Neural cell (in vitro differentiated cells): ENCODE data around the gene IDH3A. TPM values are rescaled to one million over a fixed set of nuclear protein-coding genes. Genes with fewer than 3 reads are reported as not detected.

Experiments
- H2AFZ ChIP-seq: fragments of 200-600, 300-800 bp; sonication (generic), shearing (Covaris generic); 2 replicates; pipeline ENCODE4 v1.6.0; 2014; ENCODE audit warnings: low read depth, mild to moderate bottlenecking, antibody characterized with exemption, low read length, moderate library complexity
- H3F3A ChIP-seq: fragments of 200-600 bp; shearing (Covaris generic); 2 replicates; pipeline ENCODE4 v1.6.1; 2016; ENCODE audit warnings: mild to moderate bottlenecking, moderate library complexity, mixed read lengths, antibody characterized with exemption, low read length; ENCODE audit not compliant: insufficient read depth, poor library complexity, severe bottlenecking
- H3K27ac ChIP-seq: fragments of 200-600, 300-800 bp; sonication (generic), shearing (Covaris generic); 2 replicates; pipeline ENCODE4 v1.5.1; 2014; ENCODE audit warnings: mild to moderate bottlenecking, low read length, moderate library complexity
- H3K27me3 ChIP-seq: fragments of 300-800, 200-600 bp; sonication (generic), shearing (Covaris generic); 2 replicates; pipeline ENCODE4 v1.6.0; 2014; ENCODE audit warnings: mild to moderate bottlenecking, low read depth, low read length, moderate library complexity; ENCODE audit not compliant: insufficient read depth
- H3K36me3 ChIP-seq: fragments of 300-800, 200-600 bp; sonication (generic), shearing (Covaris generic); 2 replicates; pipeline ENCODE4 v1.5.1; 2014; ENCODE audit warnings: mild to moderate bottlenecking, antibody characterized with exemption, low read length, moderate library complexity; ENCODE audit not compliant: insufficient read depth
- H3K4me2 ChIP-seq: fragments of 300-800, 200-600 bp; sonication (generic), shearing (Covaris generic); 2 replicates; pipeline ENCODE4 v1.6.0; 2014; ENCODE audit warnings: mild to moderate bottlenecking, low read length
- H3K4me3 ChIP-seq: fragments of 300-800, 200-600 bp; sonication (generic), shearing (Covaris generic); 2 replicates; pipeline ENCODE4 v1.5.1; 2014; ENCODE audit warnings: mild to moderate bottlenecking, low read length, moderate library complexity
- H3K79me2 ChIP-seq: fragments of 200-600 bp; shearing (Covaris generic); replicated peaks from 2 replicates; pipeline ENCODE4 v1.6.0; 2014; ENCODE audit warnings: mild to moderate bottlenecking, low read length, moderate library complexity; ENCODE audit not compliant: insufficient read depth
- H3K9ac ChIP-seq: fragments of 300-800, 200-600 bp; sonication (generic), shearing (Covaris generic); 2 replicates; pipeline ENCODE4 v1.6.1; 2016; ENCODE audit warnings: mild to moderate bottlenecking, low read length, mixed read lengths
- H3K9me2 ChIP-seq: fragments of 200-600 bp; shearing (Covaris generic); 2 replicates; pipeline ENCODE4 v1.6.1; 2016; ENCODE audit warnings: mild to moderate bottlenecking, low read length, mixed read lengths; ENCODE audit not compliant: insufficient read depth
- H3K9me3 ChIP-seq: fragments of 200-600, 300-800 bp; sonication (generic), shearing (Covaris generic); 2 replicates; pipeline ENCODE4 v1.6.1; 2016; ENCODE audit warnings: mild to moderate bottlenecking, mixed run types, low read length, moderate library complexity, mixed read lengths
- H4K20me1 ChIP-seq: fragments of 200-600 bp; shearing (Covaris generic); 2 replicates; pipeline ENCODE4 v1.6.1; 2016; ENCODE audit warnings: mild to moderate bottlenecking, mixed run types; ENCODE audit not compliant: insufficient read depth
- EP300 ChIP-seq: fragments of 450-650 bp; conservative IDR thresholded peaks from 2 replicates; pipeline ENCODE4 v1.6.1; 2014; ENCODE audit warnings: antibody characterized with exemption, mild to moderate bottlenecking, moderate library complexity; ENCODE audit not compliant: poor library complexity, severe bottlenecking
- EZH2 ChIP-seq: fragments of 200-600, 300-800 bp; shearing (Covaris generic), sonication (generic); IDR thresholded peaks from 2 replicates; pipeline ENCODE4 v1.6.1; 2014; ENCODE audit warnings: antibody characterized with exemption, low read length, borderline replicate concordance, mild to moderate bottlenecking; ENCODE audit not compliant: insufficient read depth, poor library complexity, severe bottlenecking
- MXI1 ChIP-seq: fragments of 450-650 bp; conservative IDR thresholded peaks from 2 replicates; pipeline ENCODE4 v1.6.1; 2014; ENCODE audit warnings: antibody characterized with exemption, mild to moderate bottlenecking; ENCODE audit not compliant: poor library complexity, severe bottlenecking
- POLR2AphosphoS5 ChIP-seq: IDR thresholded peaks from 2 replicates; pipeline ENCODE4 v1.6.1; 2012
- RAD21 ChIP-seq: fragments of 450-650 bp; conservative IDR thresholded peaks from 2 replicates; pipeline ENCODE4 v1.6.1; 2014; ENCODE audit warnings: antibody characterized with exemption, mild to moderate bottlenecking, moderate library complexity
- SMC3 ChIP-seq: fragments of 450-650 bp; conservative IDR thresholded peaks from 2 replicates; pipeline ENCODE4 v1.6.1; 2014; ENCODE audit warnings: antibody characterized with exemption, mild to moderate bottlenecking, moderate library complexity; ENCODE audit not compliant: poor library complexity
- TAF1 ChIP-seq: IDR thresholded peaks from 2 replicates; pipeline ENCODE4 v1.6.1; 2012; ENCODE audit warnings: low read depth
- polyA plus RNA-seq: library from polyadenylated mRNA; depleted of rRNA; stranded (reverse); fragments of >200 nt; gene quantifications from 2 replicates; pipeline ENCODE4 v1.2.3, GENCODE V29; 2014
- TF ChIP-seq, protein P1 (sequence below): fragments of 450-650 bp; IDR thresholded peaks from 2 replicates; pipeline ENCODE4 v1.5.1; 2014; ENCODE audit warnings: antibody characterized with exemption, mild to moderate bottlenecking, moderate library complexity; ENCODE audit not compliant: poor library complexity, severe bottlenecking
- TF ChIP-seq, protein P2 (sequence below): IDR thresholded peaks from 2 replicates; pipeline ENCODE4 v1.6.1; 2012; ENCODE audit warnings: borderline replicate concordance

Gene IDH3A
- polyA plus RNA-seq, 1 donor from 2014 or later = 90.7 TPM

DNA sequence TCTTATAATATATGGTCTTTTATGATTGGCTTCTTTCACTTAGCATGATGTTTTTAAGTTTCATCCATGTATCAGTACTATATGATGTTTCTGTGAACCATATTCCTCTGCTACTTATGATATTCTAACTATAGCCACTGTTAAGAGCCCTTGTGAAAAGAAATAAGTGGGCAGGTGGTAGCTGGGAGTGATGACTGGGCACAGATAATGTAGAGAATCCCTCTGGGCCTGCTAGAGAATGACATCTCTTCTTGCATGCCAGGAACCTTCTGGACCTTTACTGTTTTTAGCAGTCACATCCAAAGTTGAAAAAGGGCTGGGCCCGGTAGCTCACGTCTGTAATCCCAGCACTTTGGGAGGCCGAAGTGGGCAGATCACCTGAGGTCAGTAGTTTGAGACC is 10.2 kb downstream of the IDH3A start:
- TF ChIP-seq, protein P1, sequence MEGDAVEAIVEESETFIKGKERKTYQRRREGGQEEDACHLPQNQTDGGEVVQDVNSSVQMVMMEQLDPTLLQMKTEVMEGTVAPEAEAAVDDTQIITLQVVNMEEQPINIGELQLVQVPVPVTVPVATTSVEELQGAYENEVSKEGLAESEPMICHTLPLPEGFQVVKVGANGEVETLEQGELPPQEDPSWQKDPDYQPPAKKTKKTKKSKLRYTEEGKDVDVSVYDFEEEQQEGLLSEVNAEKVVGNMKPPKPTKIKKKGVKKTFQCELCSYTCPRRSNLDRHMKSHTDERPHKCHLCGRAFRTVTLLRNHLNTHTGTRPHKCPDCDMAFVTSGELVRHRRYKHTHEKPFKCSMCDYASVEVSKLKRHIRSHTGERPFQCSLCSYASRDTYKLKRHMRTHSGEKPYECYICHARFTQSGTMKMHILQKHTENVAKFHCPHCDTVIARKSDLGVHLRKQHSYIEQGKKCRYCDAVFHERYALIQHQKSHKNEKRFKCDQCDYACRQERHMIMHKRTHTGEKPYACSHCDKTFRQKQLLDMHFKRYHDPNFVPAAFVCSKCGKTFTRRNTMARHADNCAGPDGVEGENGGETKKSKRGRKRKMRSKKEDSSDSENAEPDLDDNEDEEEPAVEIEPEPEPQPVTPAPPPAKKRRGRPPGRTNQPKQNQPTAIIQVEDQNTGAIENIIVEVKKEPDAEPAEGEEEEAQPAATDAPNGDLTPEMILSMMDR = no peak
- Histone ChIP-seq H3K9me2 (no peaks in the 10 kb centered on the region), H3K4me2 (no peak overlapping the region), H3K36me3 (peaks cover 8% of the 10 kb centered on the region), H2AFZ (no peak overlapping the region), H3K79me2 (peaks cover under 1% of the 10 kb centered on the region), H3K27ac (no peak overlapping the region), H3K4me3 (no peak overlapping the region), H3K27me3 (no peaks in the 10 kb centered on the region), H3F3A (no peaks in the 10 kb centered on the region), H4K20me1 (no peaks in the 10 kb centered on the region), H3K9me3 (no peaks in the 10 kb centered on the region), H3K9ac (no peak overlapping the region)

DNA sequence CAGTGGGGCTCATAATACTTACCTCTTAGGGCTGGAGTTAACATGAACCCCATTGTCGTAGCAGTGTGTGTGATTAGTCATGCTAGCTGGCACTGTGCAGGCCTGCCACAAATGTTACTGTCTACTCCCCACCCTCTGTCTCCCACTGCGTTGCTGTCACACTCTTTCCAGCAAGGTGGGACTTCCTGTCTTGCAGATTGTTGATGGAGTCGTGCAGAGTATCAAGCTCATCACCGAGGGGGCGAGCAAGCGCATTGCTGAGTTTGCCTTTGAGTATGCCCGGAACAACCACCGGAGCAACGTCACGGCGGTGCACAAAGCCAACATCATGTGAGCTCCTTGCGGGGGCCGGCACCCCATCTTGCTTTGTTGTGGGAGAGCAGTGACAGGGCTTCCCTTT is 12.9 kb downstream of the IDH3A start:
- Histone ChIP-seq H2AFZ (no peak overlapping the region), H3K36me3 (peaks cover under 1% of the 10 kb centered on the region), H3K9me3 (no peaks in the 10 kb centered on the region), H3K79me2 (no peaks in the 10 kb centered on the region), H3K27ac (no peak overlapping the region), H3K4me2 (no peak overlapping the region), H3K9ac (no peak overlapping the region), H3K9me2 (no peaks in the 10 kb centered on the region), H3K4me3 (no peak overlapping the region), H4K20me1 (no peaks in the 10 kb centered on the region), H3F3A (no peaks in the 10 kb centered on the region), H3K27me3 (no peaks in the 10 kb centered on the region)
- TF ChIP-seq EZH2 (no peak), SMC3 (no peak)

DNA sequence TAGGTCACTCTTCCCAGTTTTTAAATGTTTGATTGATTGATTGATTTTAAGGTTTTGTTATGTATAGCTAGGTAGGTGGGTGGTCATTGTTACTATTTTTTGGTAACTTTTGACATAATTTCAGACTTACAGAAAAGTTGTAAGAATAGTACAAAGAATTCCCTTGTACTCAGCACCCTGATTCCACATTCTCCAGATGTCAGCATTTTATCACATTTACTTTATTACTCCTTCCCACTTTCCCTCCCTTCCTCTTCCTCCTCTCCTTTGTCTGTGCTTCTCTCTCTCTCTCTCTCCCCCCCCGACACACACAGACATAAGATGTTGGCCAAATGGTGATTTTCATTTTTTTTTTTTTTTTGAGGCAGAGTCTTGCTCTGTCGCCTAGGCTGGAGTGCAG is 14.8 kb downstream of the IDH3A start:
- no peak overlapping the region for H3K27ac ChIP-seq
- H3K9me3 ChIP-seq = no peaks in the 10 kb centered on the region
- H3F3A ChIP-seq = no peaks in the 10 kb centered on the region
- H2AFZ ChIP-seq = no peak overlapping the region
- TF ChIP-seq, protein P1 = no peak
- TF ChIP-seq EZH2 = no peak
- TF ChIP-seq POLR2AphosphoS5 = no peak
- TF ChIP-seq, protein P2, sequence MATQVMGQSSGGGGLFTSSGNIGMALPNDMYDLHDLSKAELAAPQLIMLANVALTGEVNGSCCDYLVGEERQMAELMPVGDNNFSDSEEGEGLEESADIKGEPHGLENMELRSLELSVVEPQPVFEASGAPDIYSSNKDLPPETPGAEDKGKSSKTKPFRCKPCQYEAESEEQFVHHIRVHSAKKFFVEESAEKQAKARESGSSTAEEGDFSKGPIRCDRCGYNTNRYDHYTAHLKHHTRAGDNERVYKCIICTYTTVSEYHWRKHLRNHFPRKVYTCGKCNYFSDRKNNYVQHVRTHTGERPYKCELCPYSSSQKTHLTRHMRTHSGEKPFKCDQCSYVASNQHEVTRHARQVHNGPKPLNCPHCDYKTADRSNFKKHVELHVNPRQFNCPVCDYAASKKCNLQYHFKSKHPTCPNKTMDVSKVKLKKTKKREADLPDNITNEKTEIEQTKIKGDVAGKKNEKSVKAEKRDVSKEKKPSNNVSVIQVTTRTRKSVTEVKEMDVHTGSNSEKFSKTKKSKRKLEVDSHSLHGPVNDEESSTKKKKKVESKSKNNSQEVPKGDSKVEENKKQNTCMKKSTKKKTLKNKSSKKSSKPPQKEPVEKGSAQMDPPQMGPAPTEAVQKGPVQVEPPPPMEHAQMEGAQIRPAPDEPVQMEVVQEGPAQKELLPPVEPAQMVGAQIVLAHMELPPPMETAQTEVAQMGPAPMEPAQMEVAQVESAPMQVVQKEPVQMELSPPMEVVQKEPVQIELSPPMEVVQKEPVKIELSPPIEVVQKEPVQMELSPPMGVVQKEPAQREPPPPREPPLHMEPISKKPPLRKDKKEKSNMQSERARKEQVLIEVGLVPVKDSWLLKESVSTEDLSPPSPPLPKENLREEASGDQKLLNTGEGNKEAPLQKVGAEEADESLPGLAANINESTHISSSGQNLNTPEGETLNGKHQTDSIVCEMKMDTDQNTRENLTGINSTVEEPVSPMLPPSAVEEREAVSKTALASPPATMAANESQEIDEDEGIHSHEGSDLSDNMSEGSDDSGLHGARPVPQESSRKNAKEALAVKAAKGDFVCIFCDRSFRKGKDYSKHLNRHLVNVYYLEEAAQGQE = no peak
- no peak for TF ChIP-seq RAD21
- TF ChIP-seq SMC3 = no peak
- no peak for TF ChIP-seq MXI1
- no peak for TF ChIP-seq TAF1
- TF ChIP-seq EP300 = no peak
- no peaks in the 10 kb centered on the region for H3K27me3 ChIP-seq
- no peaks in the 10 kb centered on the region for H4K20me1 ChIP-seq
- H3K9ac ChIP-seq = no peak overlapping the region
- H3K36me3 ChIP-seq = peaks cover 3% of the 10 kb centered on the region
- no peak overlapping the region for H3K4me3 ChIP-seq
- H3K4me2 ChIP-seq = no peak overlapping the region
- H3K79me2 ChIP-seq = no peaks in the 10 kb centered on the region
- H3K9me2 ChIP-seq = no peaks in the 10 kb centered on the region
